DMS153 treated with DMSO at 0.1 percent for 48 hours (cell line): ENCODE data around the gene KRTCAP2.
"Not testable (repeated sequence)": the region's sequence is repeated elsewhere in the genome, so short reads cannot be mapped to it uniquely, and the experiment has no call there.

Experiments
- DNase-seq: peaks from one replicate; lab custom pipeline; 2025; ENCODE audit not compliant: unreplicated experiment; lab: John Stamatoyannopoulos, UW

The KRTCAP2 gene

DNA sequence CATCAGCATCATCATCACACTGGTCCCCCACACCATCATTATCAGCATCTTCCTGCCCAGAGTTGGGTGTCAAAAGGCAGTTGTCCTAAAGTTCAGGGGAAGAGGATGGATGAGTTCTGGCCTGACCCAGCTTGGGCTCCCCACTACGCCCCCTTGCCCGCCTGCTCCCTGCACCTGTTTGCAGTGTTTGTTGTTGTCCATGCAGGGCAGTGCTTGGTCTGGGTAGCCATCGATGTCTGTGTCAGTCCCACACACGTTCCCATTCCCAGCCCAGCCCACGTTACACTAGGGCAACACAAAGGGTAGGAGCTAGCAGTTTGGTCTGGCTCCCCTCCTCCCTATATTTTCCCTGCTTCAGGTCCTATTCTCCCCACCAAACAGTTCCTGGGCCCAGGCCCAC, 27.8 kb upstream of the KRTCAP2 start:
- no peak for DNase-seq

DNA sequence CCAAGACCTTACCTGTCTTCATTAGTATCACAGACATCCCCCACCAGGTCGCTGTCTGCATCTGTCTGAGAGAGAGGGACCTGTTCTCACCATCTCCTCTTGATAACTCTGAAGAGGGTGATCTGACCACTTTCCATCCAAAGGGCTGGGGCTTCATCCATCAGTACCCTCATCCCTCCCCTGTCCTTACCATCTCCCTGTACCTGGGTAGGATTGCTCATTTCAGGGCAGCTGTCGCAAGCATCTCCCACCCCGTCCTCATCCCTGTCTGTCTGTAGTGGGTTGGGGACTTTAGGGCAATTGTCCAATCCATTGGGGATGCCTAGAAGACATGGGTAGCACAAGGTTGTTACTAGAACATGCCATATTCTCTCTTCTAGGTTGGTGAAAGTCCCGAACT, 26.7 kb upstream of the KRTCAP2 start:
- no peak for DNase-seq

DNA sequence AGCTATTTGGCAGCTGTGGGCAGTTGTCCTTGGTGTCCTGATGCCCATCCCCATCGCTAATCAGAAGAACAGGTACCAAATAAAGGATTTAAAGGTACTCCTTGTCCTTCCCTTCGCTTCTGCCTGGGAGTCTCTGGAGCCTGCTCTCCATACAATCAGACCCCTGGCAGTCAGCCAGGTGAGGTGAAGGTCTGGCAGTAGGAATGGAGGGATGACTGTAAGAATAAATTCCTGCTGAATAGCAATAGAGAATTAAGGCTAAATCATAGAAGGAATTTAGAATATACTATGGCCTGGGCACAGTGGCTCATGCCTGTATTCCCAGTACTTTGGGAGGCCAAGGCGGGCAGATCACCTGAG, 25.4 kb upstream of the KRTCAP2 start:
- DNase-seq, result no peak

DNA sequence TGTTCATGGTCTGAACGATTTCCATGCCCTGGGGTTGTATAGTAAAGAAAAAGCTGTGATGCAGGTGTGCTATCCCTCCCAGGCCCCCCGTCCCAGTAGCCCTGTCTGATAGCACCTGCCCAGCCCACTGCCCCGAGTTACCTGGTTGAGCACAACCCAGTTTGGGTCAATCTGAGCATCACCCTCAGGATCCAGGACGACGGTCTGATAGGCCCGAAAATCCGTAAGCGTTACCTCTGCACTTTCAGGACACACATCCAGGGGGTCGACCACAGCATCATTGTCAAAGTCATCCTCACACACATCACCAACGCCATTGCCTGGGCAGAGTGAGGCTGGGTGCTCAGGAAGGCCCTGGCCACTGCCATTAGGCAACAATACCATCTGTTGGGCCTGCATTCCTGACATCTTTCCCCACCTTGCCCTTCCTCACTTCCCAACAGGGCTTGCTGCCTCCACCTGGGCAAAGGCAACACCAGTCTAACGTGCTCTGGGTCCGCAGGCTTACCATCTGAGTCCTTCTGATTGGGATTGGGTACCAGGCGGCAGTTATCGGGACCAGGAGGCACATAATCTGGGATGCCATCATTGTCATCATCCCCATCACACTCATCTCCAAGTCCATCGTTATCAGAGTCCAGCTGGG, 24.9 kb upstream of the KRTCAP2 start:
- no peak for DNase-seq

DNA sequence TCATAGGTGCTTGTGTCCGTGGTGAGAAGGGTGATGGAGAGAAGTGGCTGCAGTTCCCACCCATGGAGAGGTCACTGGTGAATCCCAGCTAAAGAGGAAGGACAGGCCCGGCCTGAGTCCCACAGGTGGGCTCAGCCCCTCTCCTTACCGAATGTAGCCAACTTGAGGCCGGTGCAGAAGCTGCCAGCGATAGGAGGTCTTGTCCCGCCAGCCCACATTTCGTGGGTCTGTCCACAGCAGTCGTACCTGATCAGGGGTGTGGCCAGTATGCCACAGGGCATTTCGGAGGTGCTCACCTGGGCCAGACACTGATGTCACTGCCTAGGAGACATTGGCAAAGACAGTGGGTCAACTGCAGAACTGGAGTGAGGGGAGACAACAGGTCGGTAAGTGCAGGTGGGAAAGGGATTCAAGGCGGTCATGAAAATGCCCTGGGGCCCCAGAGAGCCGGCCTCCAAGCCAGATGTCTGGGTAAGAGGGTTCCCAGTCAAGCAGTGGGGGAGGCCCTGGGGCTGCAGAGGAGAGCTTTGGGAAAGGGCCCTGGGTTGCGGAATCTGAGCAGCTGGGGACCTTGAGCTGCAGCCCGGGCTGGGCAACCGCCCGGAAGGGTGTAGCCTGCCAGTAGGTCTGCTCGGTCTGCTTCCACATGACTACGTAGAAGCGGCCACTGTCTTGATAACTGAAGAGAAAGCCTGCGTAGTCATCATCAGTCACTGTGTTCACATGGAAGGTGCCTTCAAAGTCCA, 24.0 kb upstream of the KRTCAP2 start:
- DNase-seq, result no peak

DNA sequence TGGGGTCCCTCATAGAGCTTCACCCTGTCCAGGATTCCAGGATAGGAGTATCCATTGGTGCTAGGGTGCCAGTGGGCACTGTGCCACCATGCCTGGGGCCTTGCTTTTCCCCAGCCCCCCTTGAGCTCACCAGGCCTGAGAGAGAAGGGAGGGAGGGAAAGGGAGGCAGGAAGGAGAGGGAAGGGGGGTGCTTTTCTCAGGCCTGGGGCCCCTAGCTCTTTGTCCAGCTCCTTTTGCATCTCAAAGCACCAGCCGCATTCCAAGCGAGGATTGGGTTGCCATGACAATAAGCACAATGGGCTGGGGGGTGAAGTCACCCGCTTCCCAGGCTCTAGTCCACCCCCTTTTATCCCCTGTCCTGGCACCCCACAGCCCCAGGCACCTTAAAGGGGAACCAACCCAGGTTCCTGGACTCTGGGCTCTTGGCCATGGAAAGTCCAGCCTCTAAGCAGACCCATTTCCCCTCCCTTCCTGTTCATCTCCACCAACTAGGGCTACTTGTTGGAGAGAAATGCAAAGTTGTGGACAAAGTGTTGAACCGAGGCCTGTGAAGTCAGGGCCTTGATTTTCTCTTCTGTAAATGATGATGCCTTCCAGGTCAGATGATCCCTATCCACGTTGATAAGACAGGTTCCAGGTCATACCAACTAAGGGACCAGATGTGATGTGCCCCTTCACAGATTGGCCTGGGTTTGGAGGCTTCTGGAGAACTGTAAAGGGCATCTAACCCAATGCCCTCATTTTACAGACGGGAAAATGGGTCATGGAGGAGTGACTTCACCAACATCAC, 23.2 kb upstream of the KRTCAP2 start:
- DNase-seq, result no peak

DNA sequence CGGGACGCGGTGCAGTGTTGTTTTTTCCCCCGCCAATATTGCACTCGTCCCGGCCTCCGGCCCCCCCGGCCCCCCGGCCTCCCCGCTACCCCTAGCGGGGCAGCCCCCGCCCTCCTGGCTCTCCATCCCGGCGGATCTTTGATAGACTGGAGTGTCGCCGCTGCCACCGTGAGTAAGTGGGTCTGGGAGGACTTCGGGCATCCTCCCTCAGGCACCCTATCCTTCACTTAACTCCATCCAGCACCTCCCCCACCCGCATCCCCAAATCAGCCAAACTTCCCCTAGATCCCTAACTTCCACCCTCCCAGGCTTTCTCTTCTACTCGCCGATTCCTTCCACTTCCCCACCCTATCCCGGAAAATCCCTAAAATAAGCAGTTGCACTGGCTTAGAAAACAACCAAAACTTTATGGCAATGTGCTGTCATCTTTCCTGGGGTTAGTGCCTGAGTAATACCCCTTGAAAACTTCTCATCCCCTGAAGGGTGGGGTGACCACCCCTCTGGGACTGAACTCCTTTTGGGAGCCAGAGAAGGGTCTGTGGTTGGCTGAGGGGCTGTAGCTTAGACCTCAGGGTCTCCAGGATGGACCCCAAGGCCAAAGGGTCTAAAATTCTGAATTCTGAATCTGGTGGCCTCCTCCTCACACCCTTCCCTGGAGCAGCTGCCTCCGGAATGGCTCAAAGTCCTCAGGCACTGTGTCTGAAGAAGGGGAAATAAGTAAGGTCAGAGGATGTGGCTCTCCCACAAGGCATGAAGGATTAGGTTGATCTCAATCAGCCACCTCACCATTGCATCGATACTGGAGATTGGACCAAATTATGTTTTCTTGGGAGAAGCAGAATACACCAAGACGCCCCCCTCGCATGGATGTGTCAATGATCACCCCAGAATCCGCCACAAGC, 22.3 kb upstream of the KRTCAP2 start:
- DNase-seq, result no peak

DNA sequence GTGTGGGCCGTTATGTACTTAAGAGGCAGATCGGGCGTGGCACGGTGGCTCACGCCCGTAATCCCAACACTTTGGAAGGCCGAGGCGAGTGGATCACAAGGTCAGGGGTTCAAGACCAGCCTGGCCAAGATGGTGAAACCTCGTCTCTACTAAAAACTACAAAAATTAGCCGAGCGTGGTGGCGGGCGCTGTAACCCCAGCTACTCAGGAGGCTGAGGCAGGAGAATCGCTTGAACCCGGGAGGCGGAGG, 20.8 kb upstream of the KRTCAP2 start:
- not testable (repeated sequence) for DNase-seq

DNA sequence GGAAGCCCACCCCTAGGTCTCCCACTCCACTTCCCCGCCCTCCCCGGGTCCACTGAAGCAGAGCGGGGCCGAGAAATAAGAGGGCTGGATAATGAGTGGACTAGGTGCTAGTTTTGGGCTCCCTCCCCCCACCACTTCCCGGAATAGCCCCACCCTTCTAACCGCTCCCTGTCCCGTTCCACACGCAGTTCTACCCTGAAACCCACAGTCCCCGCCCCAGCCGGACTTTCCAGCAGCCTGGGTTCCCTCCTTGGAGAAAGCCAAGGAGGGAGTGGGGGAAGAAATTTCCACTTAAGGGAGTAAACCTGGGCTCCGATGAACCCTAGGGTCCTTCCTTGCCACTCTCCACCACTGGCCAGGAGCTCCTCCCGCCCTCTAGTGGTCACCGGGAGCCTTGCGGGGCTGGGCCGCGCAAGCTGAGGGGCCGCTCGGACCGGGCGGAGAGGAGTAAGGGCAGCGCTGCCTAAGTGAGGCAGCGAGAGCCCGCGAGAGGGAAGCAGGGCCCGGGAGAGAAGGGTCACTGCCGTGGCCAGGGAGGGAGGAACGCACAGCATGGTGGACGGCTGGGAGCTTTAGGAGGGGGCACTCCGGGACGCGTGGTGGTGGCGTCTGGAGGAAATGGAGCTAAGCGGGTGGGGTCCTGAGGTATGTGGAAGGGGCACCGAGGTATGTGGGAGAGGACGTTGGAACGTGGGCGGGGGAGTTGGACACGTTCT, 20.3 kb upstream of the KRTCAP2 start:
- peak; percentile 85 for DNase-seq

DNA sequence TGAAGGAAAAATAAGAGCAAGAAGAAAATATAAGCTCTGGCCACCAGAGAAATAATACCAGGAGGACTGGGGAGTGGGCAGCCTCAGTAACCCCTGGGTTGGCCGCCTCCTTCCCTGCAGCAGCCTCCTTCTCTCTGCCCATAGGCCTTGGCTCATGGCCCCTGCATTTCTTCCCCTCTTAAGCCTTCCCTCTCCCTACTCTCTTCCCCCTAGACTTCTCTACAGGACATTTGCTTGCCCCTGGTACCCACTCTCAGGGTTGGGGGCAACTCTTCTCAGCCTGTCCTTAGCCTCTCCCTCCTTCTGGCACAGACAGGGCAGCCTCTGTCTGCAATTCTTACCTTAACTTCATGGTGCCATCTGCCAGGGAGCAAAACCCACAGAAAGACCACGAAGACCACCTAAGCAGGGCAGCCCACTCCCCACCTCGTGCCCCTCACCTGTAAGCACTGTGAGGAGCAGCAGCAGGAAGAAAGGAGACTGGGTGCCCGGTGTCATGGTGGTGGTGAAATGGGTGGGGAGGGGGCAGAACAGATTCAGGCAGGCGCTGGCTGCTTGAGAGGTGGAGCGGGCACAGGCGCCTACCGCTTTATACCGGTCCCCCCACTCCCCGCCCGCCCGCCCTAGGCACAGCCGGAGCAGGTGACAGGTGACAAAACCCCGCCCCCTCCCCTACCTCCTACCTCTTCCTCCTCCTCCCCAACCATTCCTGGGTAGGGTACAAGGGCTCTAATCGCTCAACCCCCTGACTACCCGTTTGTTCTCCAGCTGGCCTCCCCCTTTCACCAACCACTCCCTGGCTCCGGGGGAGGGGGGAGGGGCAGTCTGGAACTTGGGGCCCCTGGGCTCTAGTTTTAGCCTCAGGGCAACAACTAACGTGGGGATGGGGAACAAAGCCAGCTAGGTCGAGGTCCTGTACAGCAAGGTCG, 19.5 kb upstream of the KRTCAP2 start:
- peak; percentile 70 for DNase-seq

DNA sequence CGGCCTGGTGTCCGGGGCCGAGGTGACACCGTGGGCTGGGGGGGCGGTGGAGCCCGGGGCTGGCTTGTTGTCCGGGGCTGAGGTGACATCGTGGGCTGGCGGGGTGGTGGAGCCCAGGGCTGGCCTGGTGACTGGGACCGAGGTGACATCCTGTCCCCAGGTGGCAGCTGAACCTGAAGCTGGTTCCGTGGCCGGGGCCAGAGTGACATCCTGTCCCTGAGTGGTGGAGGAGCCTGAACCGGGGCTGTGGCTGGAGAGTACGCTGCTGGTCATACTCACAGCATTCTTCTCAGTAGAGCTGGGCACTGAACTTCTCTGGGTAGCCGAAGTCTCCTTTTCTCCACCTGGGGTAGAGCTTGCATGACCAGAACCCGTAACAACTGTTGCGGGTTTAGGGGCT, 18.8 kb upstream of the KRTCAP2 start:
- no peak for DNase-seq

DNA sequence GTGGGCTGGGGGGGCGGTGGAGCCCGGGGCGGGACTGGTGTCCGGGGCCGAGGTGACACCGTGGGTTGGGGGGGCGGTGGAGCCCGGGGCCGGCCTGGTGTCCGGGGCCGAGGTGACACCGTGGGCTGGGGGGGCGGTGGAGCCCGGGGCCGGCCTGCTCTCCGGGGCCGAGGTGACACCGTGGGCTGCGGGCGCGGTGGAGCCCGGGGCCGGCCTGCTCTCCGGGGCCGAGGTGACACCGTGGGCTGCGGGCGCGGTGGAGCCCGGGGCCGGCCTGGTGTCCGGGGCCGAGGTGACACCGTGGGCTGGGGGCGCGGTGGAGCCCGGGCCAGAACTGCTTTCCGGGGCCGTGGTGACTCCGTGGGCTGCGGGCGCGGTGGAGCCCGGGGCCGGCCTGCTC, 16.8 kb upstream of the KRTCAP2 start:
- DNase-seq, result not testable (repeated sequence)

DNA sequence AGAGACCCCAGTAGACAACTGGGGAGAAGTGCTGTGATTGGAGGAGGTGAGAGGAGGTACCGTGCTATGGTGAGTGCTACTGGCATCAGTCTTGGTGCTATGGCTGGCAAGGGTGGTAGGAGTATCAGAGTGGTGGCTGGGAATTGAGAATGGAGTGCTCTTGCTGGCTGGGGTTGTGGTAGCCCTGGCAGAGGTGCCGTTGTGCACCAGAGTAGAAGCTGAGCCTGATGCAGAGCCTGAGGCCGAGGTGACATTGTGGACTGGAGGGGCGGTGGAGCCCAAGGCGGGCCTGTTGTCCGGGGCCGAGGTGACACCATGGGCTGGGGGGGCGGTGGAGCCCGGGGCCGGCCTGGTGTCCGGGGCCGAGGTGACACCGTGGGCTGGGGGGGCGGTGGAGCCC, 15.2 kb upstream of the KRTCAP2 start:
- DNase-seq, result no peak

DNA sequence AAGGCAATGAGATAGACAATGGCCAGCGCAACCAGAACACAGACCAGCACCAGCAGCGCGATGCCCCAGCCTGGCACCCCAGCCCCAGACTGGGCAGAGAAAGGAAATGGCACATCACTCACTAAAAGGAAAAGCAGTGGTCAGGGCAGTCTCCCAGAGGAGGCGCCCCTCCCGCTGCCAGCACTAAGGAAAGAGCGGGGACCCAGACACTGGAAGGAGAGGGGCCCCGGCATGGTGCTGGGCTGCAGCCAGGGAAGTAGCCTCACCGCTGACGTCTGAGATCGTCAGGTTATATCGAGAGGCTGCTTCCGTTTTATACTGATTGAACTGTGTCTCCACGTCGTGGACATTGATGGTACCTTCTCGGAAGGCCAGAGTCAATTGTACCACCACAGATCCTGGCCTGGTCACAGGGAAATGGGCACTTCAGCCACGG, 14.4 kb upstream of the KRTCAP2 start:
- DNase-seq, result no peak

DNA sequence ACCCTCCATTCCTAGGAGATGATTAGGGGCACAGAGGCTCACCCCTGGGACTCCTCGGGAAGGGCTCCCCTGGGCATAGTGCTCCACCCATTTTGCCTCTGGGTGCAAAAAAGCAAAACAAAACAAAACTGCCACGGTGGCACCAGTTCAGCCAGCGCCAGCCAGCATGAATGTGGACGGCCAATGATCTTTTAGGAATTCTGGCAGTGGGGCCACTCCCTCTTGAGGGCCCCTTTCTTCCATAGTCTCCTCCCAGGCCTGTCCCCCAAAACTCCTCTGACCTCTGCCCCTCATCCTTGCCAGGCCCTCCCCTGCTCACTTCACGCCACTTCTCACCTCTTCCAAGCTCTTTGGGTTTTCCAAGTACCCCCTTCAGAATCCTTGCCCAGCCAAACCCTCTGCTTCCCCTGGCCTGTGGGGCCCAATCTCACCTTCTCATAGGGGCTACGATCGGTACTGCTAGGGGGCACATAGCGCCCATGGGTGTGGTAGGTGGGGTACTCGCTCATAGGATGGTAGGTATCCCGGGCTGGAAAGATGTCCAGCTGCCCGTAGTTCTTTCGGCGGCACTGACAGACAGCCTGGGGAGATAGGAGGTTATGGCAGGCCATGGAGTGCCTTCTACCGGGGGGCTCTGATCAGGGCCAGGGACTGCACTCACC, 13.8 kb upstream of the KRTCAP2 start:
- no peak for DNase-seq

DNA sequence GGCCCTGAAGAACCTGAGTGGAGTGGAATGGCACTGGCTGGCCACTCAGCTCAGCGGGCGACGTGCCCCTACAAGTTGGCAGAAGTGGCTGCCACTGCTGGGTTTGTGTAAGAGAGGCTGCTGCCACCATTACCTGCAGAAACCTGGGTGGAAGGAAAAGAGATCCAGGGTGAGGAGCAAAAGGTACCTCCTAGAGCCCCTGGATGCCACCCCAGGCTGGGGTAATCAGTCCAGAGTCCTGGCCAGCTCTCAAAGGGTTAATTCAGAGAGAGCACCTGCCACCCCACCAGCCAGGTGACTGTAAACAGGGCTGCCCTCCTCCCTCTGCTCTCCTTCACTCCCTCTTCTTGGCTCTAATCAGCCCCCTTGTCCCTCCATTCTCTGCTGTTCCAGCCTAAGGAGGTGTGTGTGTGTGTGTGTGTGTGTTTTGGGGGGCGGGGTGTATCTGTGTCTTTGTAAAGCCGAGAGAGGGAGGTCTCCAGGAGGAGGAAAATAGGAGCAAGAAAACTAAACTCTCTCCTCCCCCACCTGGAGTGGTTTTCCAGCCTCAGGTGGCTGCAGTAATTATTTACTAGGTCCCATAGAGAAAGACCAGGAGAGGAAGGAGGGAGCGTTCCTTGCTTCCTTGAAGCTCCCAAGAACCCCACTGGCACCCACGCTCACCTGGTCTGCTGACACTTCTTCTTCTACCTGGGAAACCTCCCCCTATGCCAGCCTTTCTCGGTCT, 13.1 kb upstream of the KRTCAP2 start:
- peak; percentile 38 for DNase-seq

DNA sequence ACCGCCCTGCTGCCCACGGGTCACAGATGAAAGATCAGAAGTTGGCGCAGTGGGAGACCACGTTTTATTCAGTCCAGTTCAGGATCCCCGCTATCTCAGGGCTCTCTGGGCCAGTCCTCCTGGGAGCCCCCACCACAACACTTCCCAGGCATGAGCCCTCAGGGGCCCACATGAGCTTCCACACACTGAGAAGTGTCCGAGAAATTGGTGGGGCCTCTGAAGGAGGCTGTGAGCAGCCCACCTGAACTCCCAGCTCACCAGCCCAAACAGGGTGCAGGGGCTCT, 12.6 kb upstream of the KRTCAP2 start:
- no peak for DNase-seq

DNA sequence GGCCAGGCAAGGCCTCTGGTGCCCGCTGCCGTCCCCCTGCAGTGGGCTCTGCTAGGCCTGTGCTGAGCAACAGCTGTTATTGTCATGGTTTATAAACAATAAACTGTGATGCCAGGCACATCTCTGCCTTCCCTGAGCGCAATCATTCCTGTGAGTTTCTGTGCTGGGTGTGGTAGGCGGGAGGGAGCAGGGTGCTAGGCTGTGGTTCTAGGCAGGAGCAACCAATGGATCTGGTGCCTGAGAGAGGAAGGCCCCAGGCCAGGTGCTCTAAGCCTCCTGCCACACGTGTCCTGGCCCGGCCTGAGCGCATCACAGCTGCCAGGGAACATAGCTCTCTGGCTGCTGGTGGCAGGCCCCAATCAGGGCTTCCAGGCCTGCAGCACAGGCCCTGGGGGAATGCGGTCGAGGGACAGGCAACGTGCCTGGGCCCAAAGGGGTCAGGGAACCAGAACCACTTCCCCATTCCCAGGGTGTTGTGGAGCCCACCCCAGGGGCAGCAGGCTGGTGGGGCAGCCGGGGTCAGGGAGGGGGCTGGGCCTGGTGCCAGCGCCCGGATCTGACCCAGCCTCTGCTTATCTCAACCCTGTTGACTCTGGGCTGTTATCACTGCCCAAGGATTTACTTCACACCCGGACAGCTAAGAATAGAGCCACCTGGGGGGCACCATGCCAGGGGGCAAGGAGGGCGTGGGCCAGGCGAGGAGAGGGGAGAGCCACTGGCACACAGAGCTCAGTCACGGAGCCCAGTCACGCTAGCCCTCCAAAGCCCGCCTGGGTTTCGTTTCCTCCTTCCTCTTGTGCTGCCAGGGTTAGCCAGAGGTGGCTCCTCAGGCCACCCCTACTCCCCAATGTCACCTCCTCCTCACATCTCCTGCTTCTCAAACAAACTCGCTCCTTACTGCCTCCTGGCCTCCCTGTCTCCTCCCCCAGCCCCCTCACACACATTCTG, 12.0 kb upstream of the KRTCAP2 start:
- no peak for DNase-seq
